Measurements from ENCODE around the gene GNA14. TPM values are rescaled to one million over a fixed set of nuclear protein-coding genes. Genes with fewer than 3 reads are reported as not detected.

Gene GNA14
- total RNA-seq, 1 donor from 2014 or later, result 0.22 TPM

- TF ChIP-seq CTCF (IDR thresholded peaks at IDR 0.05), result no peak
- no peak for DNase-seq (ENCODE audit: low spot score)
- peaks cover 2% of the 10 kb centered on the region for H3K36me3 Mint-ChIP-seq (ENCODE audit: low read depth)
These were observed 221.4 kb downstream of the GNA14 start for GRCh38 chr9:77426712-77427111.

DNA sequence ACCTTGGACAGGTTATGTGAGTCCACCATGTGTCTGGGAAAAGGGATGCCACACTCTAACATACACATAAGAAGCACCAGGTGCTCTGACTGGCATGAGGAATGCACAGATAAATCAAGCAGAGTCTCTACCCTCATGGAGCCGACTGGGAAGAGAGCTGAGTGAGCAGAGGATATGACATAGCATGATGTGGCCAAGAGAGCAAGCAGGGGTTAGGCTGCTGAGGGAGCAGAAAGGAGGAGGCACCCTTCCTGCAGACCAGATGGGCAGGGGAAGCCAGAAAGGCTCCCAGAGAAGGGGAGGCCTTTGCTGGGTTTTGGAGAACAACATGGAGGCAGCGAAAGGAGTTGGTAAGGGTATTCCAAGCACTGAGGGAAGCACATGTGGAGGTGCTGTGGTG, 223.1 kb downstream of the GNA14 start:
- no peak for TF ChIP-seq CTCF (IDR thresholded peaks at IDR 0.05)
- no peak for DNase-seq (ENCODE audit: low spot score)
- H3K36me3 Mint-ChIP-seq (ENCODE audit: low read depth), result peaks cover 2% of the 10 kb centered on the region
- no peak overlapping the region for H3K4me3 Mint-ChIP-seq (ENCODE audit: unreplicated experiment)
- H3K27me3 Mint-ChIP-seq (ENCODE audit: low read depth), result no peaks in the 10 kb centered on the region
- H3K27ac Mint-ChIP-seq (ENCODE audit: unreplicated experiment), result no peak overlapping the region
- H3K4me1 Mint-ChIP-seq (ENCODE audit: low read depth), result peaks cover 8% of the 10 kb centered on the region
- no peaks in the 10 kb centered on the region for H3K9me3 Mint-ChIP-seq (ENCODE audit: low read depth)

More at GRCh38 chr9:77426712-77427111, 221.4 kb downstream of the GNA14 start:
- Mint-ChIP-seq H3K4me1 (ENCODE audit: low read depth) (peaks cover 12% of the 10 kb centered on the region), H3K27me3 (ENCODE audit: low read depth) (no peaks in the 10 kb centered on the region), H3K27ac (ENCODE audit: unreplicated experiment) (no peak overlapping the region), H3K4me3 (ENCODE audit: unreplicated experiment) (no peak overlapping the region), H3K9me3 (ENCODE audit: low read depth) (no peaks in the 10 kb centered on the region)

DNA sequence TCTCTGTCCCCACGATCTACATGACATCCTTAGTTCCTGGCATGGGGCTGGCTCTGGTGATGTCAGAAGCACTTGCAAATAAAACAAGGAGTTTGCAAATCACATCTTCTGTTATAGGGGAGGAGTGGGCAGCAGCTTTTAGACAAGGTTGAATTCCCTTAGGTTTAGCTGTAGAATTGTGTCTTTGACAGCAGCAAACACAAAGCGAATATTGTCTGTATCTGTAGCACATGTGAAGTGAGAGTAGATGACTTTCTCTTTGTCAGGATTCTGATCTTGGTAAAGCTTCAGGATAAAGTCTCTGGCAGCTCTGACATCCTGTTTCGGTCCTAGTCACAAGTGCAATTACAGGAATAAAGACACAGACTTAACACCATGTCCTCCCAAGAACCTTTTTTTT, 224.3 kb downstream of the GNA14 start:
- Mint-ChIP-seq H3K36me3 (ENCODE audit: low read depth) (peaks cover 2% of the 10 kb centered on the region), H3K4me1 (ENCODE audit: low read depth) (no peaks in the 10 kb centered on the region), H3K9me3 (ENCODE audit: low read depth) (no peaks in the 10 kb centered on the region), H3K27me3 (ENCODE audit: low read depth) (no peaks in the 10 kb centered on the region), H3K27ac (ENCODE audit: unreplicated experiment) (no peak overlapping the region), H3K4me3 (ENCODE audit: unreplicated experiment) (no peak overlapping the region)
- no peak for TF ChIP-seq CTCF (IDR thresholded peaks at IDR 0.05)
- DNase-seq (ENCODE audit: low spot score), result no peak

DNA sequence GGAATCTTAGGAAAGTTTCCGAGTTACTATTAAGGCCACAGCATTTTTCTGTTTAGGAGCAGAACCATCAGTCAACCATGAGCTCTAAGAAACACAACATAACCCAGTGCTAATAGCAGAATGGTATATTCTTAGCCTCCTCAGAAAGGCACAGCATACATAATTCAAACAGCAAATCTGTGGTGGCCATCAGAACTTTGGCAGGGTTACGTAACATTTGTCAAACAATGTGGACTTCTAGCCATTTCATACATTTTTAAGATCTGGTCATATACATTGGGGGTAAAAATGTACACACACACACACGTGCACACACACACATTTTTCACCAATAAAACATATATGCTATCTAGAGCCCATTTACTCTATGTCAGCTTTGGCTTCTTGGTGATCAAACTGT, 225.2 kb downstream of the GNA14 start:
- Mint-ChIP-seq H3K4me1 (ENCODE audit: low read depth) (peaks cover 7% of the 10 kb centered on the region), H3K9me3 (ENCODE audit: low read depth) (no peaks in the 10 kb centered on the region), H3K4me3 (ENCODE audit: unreplicated experiment) (no peak overlapping the region), H3K36me3 (ENCODE audit: low read depth) (peaks cover 5% of the 10 kb centered on the region), H3K27me3 (ENCODE audit: low read depth) (no peaks in the 10 kb centered on the region), H3K27ac (ENCODE audit: unreplicated experiment) (no peak overlapping the region)
- DNase-seq (ENCODE audit: low spot score), result no peak
- TF ChIP-seq CTCF (IDR thresholded peaks at IDR 0.05), result no peak

- Mint-ChIP-seq H3K27me3 (ENCODE audit: low read depth) (no peaks in the 10 kb centered on the region), H3K9me3 (ENCODE audit: low read depth) (no peaks in the 10 kb centered on the region), H3K4me1 (ENCODE audit: low read depth) (peaks cover 20% of the 10 kb centered on the region), H3K4me3 (ENCODE audit: unreplicated experiment) (no peak overlapping the region), H3K27ac (ENCODE audit: unreplicated experiment) (peak overlapping the region; percentile 32), H3K36me3 (ENCODE audit: low read depth) (peaks cover 5% of the 10 kb centered on the region)
- no peak for DNase-seq (ENCODE audit: low spot score)
- no peak for TF ChIP-seq CTCF (IDR thresholded peaks at IDR 0.05)
These were observed 226.4 kb downstream of the GNA14 start for GRCh38 chr9:77421506-77422265.

All from chondrocyte (in vitro differentiated cells).